NT2/D1 (cell line): ENCODE data around the gene CNMD.

Experiments used
- DNase-seq: peaks from one replicate; pipeline ENCODE4 v3.0.0-alpha.2; 2011; ENCODE audit warnings: low read depth, low spot score
- H3K27me3 ChIP-seq: 2 replicates; pipeline ENCODE4 v1.6.0; 2011; ENCODE audit warnings: mild to moderate bottlenecking; ENCODE audit not compliant: insufficient read length, insufficient read depth
- H3K36me3 ChIP-seq: 2 replicates; pipeline ENCODE4 v1.6.1; 2011; ENCODE audit warnings: mild to moderate bottlenecking, low read length, mixed read lengths; ENCODE audit not compliant: insufficient read depth, insufficient read length
- H3K4me1 ChIP-seq: 2 replicates; pipeline ENCODE4 v1.5.1; 2011; ENCODE audit not compliant: insufficient read depth, insufficient read length
- H3K4me3 ChIP-seq: 2 replicates; pipeline ENCODE4 v1.5.1; 2011; ENCODE audit warnings: low read depth; ENCODE audit not compliant: insufficient read length
- H3K9ac ChIP-seq: 2 replicates; pipeline ENCODE4 v1.6.0; 2011; ENCODE audit warnings: low read depth; ENCODE audit not compliant: insufficient read length
- H3K9me3 ChIP-seq: 2 replicates; pipeline ENCODE4 v1.5.1; 2011; ENCODE audit warnings: mild to moderate bottlenecking, low read length; ENCODE audit not compliant: insufficient read depth
- SUZ12 ChIP-seq: IDR thresholded peaks from 2 replicates; pipeline ENCODE4 v1.6.1; 2011; ENCODE audit not compliant: insufficient read length, insufficient read depth; ENCODE audit errors: extremely low read depth
- YY1 ChIP-seq: IDR thresholded peaks from 2 replicates; pipeline ENCODE4 v1.6.1; 2011; ENCODE audit not compliant: insufficient read length, insufficient read depth
- ZNF274 ChIP-seq: IDR thresholded peaks from 2 replicates; pipeline ENCODE4 v1.6.1; 2011; ENCODE audit warnings: mild to moderate bottlenecking, low read depth, low read length

Gene CNMD

DNA sequence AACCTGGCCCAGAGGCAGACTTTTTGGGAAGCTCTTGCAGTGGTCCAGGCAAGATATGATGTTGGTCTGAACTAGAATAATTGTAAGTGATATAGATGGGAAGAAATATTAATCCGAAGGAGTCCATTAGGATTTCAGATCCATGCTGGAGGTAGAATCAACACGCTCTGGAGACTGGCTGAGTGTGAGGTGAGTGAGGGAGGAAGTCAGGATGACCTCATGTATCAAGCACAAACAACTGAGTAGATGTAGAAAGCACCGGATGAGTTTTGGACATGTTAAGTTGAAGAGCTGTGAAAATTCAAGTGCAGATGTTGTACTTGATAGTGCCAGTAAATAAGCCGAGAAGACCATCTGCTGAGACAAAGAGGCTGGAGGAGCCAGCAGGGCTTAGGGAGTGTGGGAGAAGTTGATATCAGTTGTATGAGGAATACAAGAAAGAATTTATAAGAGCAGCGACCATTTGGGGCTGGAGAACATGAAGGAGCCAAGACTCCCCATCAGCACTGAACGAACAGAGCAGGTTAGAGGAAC, 5.3 kb upstream of the CNMD start:
- H3K4me3 ChIP-seq = no peak overlapping the region
- H3K27me3 ChIP-seq = no peaks in the 10 kb centered on the region
- no peak for DNase-seq
- no peaks in the 10 kb centered on the region for H3K9me3 ChIP-seq
- TF ChIP-seq SUZ12 = no peak
- no peak for TF ChIP-seq YY1
- no peak for TF ChIP-seq ZNF274
- no peaks in the 10 kb centered on the region for H3K4me1 ChIP-seq
- no peak overlapping the region for H3K9ac ChIP-seq
- H3K36me3 ChIP-seq = no peaks in the 10 kb centered on the region

DNA sequence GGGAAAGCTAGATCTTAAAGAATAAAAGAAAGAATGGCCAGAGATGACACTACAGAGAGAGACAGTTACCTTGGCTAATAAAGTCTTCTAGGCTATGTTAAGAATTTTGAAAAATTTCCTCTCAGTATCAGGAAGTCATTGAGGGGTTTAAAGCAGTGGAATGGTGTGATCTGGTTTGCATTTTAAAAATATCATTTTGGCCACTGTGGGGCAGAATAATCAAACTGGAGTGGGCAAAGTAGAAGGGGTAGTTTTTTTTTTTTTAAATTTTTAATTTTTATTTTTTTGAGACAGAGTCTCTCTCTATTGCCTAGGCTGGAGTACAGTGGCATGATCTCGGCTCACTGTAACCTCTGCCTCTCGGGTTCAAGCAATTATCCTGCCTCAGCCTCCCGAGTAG, 4.4 kb upstream of the CNMD start:
- DNase-seq = no peak
- no peak for TF ChIP-seq SUZ12
- TF ChIP-seq ZNF274 = no peak
- no peak for TF ChIP-seq YY1
- Histone ChIP-seq H3K4me1 (no peaks in the 10 kb centered on the region), H3K36me3 (no peaks in the 10 kb centered on the region), H3K4me3 (no peak overlapping the region), H3K27me3 (no peaks in the 10 kb centered on the region), H3K9me3 (no peaks in the 10 kb centered on the region), H3K9ac (no peak overlapping the region)

DNA sequence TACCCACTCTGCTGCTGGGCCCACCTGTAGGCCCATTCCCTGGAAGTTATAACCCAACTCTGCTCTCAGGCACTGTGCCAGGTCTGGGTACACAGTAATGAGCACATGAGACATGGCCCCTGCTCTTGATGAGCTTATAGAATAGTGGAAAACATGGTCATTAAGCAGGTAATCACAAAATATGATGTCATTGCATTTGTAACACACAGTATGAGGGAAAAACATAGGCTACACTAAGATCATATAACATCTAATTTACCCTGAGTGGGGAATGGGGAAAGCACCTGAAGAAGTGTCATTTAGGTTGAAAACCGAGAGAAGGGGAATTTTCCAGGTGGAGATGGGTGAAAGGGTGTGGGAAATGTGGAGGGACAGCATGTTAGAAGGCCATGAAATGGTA, 3.9 kb upstream of the CNMD start:
- Histone ChIP-seq H3K27me3 (no peaks in the 10 kb centered on the region), H3K4me3 (no peak overlapping the region), H3K4me1 (no peaks in the 10 kb centered on the region), H3K9me3 (no peaks in the 10 kb centered on the region), H3K36me3 (no peaks in the 10 kb centered on the region), H3K9ac (no peak overlapping the region)
- TF ChIP-seq SUZ12 = no peak
- TF ChIP-seq YY1 = no peak
- TF ChIP-seq ZNF274 = no peak
- no peak for DNase-seq

DNA sequence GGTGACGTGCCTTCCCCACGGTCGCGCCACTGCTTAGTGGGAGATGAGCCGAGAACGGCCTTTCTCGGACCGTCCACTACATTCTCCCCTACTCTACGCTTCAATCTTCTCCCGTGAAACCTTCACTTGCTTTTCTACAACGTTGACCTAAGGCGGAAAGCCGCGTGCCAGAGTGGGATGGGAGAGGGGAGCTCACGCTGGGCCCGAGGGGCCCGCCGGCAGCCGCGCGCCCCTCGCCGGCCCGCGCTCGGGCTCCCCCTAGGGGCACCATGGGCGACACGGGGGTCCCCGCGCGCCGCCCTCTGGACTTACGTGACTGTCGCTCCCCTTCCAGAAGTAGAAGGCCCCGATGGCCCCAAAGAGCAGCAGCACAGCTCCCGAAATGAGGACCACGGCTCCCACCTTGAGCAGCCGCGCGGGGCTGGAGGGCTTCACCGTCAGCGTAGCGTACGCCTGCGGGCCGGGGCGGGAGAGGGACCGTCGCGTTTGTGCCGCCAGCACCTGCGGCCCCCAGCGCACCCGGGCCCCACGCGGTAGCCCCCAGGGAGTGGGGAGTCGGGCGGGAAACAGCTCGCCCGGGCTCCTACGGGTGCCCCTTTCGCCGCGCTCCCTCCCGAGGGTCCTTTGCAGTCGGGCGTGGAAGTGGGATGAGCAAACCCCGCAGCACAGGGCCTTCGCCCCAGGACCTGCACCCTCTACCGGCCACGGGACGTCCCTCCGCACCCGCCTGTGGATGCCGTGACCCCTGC, 727 bp downstream of the CNMD start:
- Histone ChIP-seq H3K4me3 (peak overlapping the region; percentile 55), H3K9ac (peak overlapping the region; percentile 56), H3K36me3 (no peaks in the 10 kb centered on the region), H3K9me3 (no peaks in the 10 kb centered on the region), H3K27me3 (no peaks in the 10 kb centered on the region), H3K4me1 (no peaks in the 10 kb centered on the region)
- TF ChIP-seq YY1 (no peak), SUZ12 (no peak), ZNF274 (no peak)
- no peak for DNase-seq

DNA sequence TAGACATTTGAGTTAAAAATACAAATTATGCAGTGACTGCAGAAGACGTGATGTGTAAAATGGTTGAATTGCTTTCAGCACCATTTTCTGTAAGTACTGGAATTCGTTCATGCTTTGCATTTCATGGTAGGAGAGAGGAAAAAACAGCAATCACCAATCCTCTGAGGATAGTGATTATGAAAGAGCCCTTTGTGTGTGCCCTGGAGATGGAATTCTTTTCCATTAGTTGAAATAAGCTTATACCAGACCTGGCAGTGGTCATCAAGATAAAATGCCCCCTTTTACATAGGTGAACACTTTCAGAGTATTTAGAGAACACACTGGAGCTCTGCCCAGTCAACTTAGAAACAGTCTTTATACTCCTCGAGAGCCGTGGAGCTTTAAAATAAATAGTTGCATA, 1.7 kb downstream of the CNMD start:
- no peaks in the 10 kb centered on the region for H3K27me3 ChIP-seq
- H3K36me3 ChIP-seq = no peaks in the 10 kb centered on the region
- DNase-seq = no peak
- H3K4me3 ChIP-seq = no peak overlapping the region
- H3K9me3 ChIP-seq = no peaks in the 10 kb centered on the region
- H3K9ac ChIP-seq = no peak overlapping the region
- no peaks in the 10 kb centered on the region for H3K4me1 ChIP-seq
- TF ChIP-seq ZNF274 (no peak), YY1 (no peak)

DNA sequence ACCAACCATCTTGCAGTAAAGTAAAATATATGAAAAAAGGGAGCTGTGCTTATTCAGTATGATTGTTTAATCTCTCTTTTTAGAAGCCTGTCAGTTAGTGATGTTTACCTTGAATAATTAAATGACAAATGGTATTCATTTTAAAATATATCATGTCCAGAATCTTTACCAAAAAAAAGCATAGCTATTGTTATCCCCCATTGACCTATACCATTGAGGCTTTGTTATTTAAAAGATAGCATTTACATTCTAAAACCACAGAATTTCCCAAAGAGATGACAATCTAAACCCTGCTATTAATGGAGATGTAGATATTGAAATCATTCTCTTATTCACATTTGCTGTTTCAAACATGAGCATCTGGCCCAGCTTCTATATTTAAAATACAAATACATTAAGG, 2.2 kb downstream of the CNMD start:
- H3K9ac ChIP-seq = no peak overlapping the region
- DNase-seq = no peak
- TF ChIP-seq YY1 = no peak
- no peak for TF ChIP-seq SUZ12
- no peak for TF ChIP-seq ZNF274
- H3K4me3 ChIP-seq = no peak overlapping the region
- H3K27me3 ChIP-seq = no peaks in the 10 kb centered on the region
- no peaks in the 10 kb centered on the region for H3K9me3 ChIP-seq
- no peaks in the 10 kb centered on the region for H3K36me3 ChIP-seq
- no peaks in the 10 kb centered on the region for H3K4me1 ChIP-seq

DNA sequence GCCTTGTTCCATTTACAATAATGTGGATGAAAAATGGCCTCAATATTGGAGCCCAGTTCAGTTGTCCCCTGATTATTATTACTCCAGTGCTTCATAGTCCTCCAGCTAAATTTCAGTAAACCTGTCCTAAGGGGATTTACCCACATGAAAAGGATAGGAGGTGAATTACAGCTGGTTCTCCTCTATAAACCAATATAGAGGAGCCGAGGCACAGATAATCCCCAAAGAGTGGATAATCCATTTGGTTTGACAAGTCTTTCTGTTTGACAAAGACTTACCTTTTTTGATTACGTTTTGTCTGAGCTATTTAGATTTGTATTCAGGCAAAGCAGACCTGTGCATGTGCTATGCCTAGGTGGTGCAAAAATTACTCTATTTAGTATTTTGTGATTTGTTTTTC, 2.7 kb downstream of the CNMD start:
- DNase-seq = no peak
- no peak overlapping the region for H3K9ac ChIP-seq
- no peaks in the 10 kb centered on the region for H3K27me3 ChIP-seq
- no peaks in the 10 kb centered on the region for H3K36me3 ChIP-seq
- H3K4me1 ChIP-seq = no peaks in the 10 kb centered on the region
- H3K4me3 ChIP-seq = no peak overlapping the region
- TF ChIP-seq SUZ12 (no peak), ZNF274 (no peak), YY1 (no peak)
- H3K9me3 ChIP-seq = no peaks in the 10 kb centered on the region
